CD4-positive, alpha-beta T cell (primary cell): Measurements from ENCODE around the gene OR2H2. TPM values are rescaled to one million over a fixed set of nuclear protein-coding genes. Genes with fewer than 3 reads are reported as not detected.

Source experiments
- ATAC-seq: fragments of 200-7000 bp; cut with Tn5 transposase; one replicate; pipeline ENCODE4 v1.10.0; 2022; ENCODE audit warnings: mild to moderate bottlenecking; ENCODE audit not compliant: poor library complexity
- CTCF ChIA-PET: fragments of 350-600 bp; sonication (Branson Sonifier 250); formaldehyde crosslinking; loops from one replicate; lab custom pipeline; 2021; ENCODE audit warnings: antibody characterized with exemption, inconsistent platforms; lab: Charles Lee
- POLR2A ChIA-PET: fragments of 350-600 bp; sonication (Branson Sonifier 250); formaldehyde crosslinking; loops from one replicate; lab custom pipeline; 2021; ENCODE audit warnings: antibody characterized with exemption, inconsistent platforms; lab: Charles Lee
- DNase-seq, 14 experiments: peaks; one replicate each; pipeline ENCODE4 v3.0.0-alpha.2; 2013 to 2020; ENCODE audit warnings: mixed read lengths in 2 of 14
- H3K27ac ChIP-seq, 2 donors: one replicate each; pipeline versions ENCODE4 v1.5.1 to v1.7.0; 2013; ENCODE audit warnings: low read length in 2 of 2, low read depth in 1 of 2, mild to moderate bottlenecking in 1 of 2
- H3K27me3 ChIP-seq, 2 experiments: 1 replicate in 1 of 2; 2 replicates in 1 of 2; pipeline versions ENCODE4 v1.6.1 to v1.7.0; 2013; ENCODE audit warnings: low read length in 2 of 2, control low read depth in 1 of 2, mild to moderate bottlenecking in 1 of 2, moderate library complexity in 1 of 2; ENCODE audit not compliant: insufficient read depth in 2 of 2, control insufficient read depth in 1 of 2
- H3K36me3 ChIP-seq: one replicate; pipeline ENCODE4 v1.6.1; 2013; ENCODE audit warnings: low read length, control low read depth; ENCODE audit not compliant: insufficient read depth
- H3K4me1 ChIP-seq: one replicate; pipeline ENCODE4 v1.6.1; 2013; ENCODE audit warnings: low read length, control low read depth; ENCODE audit not compliant: insufficient read depth
- H3K4me3 ChIP-seq: one replicate; pipeline ENCODE4 v1.5.1; 2013; ENCODE audit warnings: mild to moderate bottlenecking, low read length, moderate library complexity
- H3K9me3 ChIP-seq, 2 experiments: 1 replicate in 1 of 2; 2 replicates in 1 of 2; pipeline versions ENCODE4 v1.6.1 to v1.7.0; 2013; ENCODE audit warnings: low read length in 2 of 2, mild to moderate bottlenecking in 2 of 2, control low read depth in 1 of 2, moderate library complexity in 1 of 2; ENCODE audit not compliant: control insufficient read depth in 1 of 2, insufficient read depth in 1 of 2
- H3K27ac Mint-ChIP-seq: one replicate; pipeline ENCODE4 v1.8.0; 2020; ENCODE audit warnings: mixed read lengths
- H3K27me3 Mint-ChIP-seq: one replicate; pipeline ENCODE4 v1.8.0; 2021; ENCODE audit warnings: mixed read lengths
- H3K36me3 Mint-ChIP-seq: one replicate; pipeline ENCODE4 v1.8.0; 2021; ENCODE audit warnings: low read depth, mixed read lengths
- H3K4me1 Mint-ChIP-seq: one replicate; pipeline ENCODE4 v1.8.0; 2021; ENCODE audit warnings: low read depth, mixed read lengths
- H3K4me3 Mint-ChIP-seq: one replicate; pipeline ENCODE4 v1.8.0; 2020; ENCODE audit warnings: mild to moderate bottlenecking, mixed read lengths
- H3K9me3 Mint-ChIP-seq: one replicate; pipeline ENCODE4 v1.8.0; 2020; ENCODE audit warnings: mixed read lengths
- intact Hi-C, 2 experiments: fragments of 100-400 bp; cut with DNase I in 1 of 2; cut with micrococcal nuclease in 1 of 2; formaldehyde crosslinking; loops; one replicate each; pipeline versions ENCODE4 v1.15.1 to v1.9.0; 2023 to 2025; cut with DNase I, micrococcal nuclease
- total RNA-seq, 174 experiments: library from RNA in 2 of 174; stranded (reverse) in 2 of 174; gene quantifications; one replicate each; pipeline ENCODE4 v1.2.3 and lab custom pipeline; 2021 to 2026
- TF ChIP-seq, protein P1 (sequence below): fragments of 200-600 bp; IDR thresholded peaks from one replicate; pipeline ENCODE4 v1.8.0; 2022; ENCODE audit warnings: antibody characterized with exemption, mild to moderate bottlenecking

The OR2H2 gene
- total RNA-seq, 2 experiments from 2014 or later: not detected

DNA sequence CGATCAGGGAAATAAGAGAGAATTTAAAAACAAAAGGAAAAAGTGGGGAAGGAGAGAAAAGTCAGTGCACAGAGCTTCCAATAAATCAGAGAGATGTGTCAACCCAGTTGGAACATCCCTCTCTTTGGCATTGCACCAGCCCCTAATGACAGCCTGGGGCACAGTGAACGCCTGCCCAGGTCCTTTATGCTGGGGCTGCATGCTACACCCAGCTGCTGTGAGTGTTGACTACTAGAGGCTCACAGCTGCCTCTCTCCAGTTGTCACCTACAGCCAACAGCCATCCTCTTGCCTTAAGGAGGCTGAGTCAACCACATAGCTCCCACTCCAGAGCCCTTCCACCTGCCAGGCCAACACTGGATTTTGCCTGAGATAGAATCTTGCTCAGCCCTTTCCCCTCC lies 19.0 kb downstream of the OR2H2 start:
- Histone ChIP-seq H3K9me3 (no peaks in the 10 kb centered on the region), H3K36me3 (peaks cover 50% of the 10 kb centered on the region), H3K27me3 (no peaks in the 10 kb centered on the region), H3K4me3 (no peak overlapping the region), H3K4me1 (no peaks in the 10 kb centered on the region), H3K27ac (no peak overlapping the region)
- intact Hi-C loops: no loop called here
- Mint-ChIP-seq H3K9me3 (no peaks in the 10 kb centered on the region), H3K36me3 (peaks cover 61% of the 10 kb centered on the region), H3K4me1 (no peaks in the 10 kb centered on the region), H3K27me3 (no peaks in the 10 kb centered on the region), H3K4me3 (no peak overlapping the region), H3K27ac (no peak overlapping the region)
- no peak for ATAC-seq
- TF ChIP-seq, protein P1, sequence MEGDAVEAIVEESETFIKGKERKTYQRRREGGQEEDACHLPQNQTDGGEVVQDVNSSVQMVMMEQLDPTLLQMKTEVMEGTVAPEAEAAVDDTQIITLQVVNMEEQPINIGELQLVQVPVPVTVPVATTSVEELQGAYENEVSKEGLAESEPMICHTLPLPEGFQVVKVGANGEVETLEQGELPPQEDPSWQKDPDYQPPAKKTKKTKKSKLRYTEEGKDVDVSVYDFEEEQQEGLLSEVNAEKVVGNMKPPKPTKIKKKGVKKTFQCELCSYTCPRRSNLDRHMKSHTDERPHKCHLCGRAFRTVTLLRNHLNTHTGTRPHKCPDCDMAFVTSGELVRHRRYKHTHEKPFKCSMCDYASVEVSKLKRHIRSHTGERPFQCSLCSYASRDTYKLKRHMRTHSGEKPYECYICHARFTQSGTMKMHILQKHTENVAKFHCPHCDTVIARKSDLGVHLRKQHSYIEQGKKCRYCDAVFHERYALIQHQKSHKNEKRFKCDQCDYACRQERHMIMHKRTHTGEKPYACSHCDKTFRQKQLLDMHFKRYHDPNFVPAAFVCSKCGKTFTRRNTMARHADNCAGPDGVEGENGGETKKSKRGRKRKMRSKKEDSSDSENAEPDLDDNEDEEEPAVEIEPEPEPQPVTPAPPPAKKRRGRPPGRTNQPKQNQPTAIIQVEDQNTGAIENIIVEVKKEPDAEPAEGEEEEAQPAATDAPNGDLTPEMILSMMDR: no peak
- ChIA-PET CTCF (no interaction called here), POLR2A (no interaction called here)
- DNase-seq: no peak

DNA sequence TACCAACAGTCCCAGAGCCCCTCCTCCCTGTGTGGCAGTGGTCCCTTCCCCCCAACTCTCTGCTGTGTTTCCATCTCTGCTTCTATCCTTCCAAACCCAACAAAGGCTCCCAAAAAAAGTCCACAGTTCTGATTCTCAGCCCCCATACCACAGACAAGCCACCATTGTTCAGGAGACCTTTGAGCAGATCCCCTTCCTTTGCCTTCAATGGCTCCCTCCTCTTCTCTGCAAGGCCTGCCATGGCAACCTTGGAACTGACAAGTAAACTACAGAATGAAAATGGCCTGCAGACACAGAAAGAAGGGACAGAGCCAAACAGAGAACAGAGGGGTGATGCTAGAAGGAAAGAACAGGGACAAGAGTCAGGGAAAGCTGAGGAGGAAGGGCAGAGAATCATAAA lies 23.2 kb downstream of the OR2H2 start:
- no peak overlapping the region for H3K27ac ChIP-seq
- intact Hi-C loops: no loop called here
- Mint-ChIP-seq H3K27ac (no peak overlapping the region), H3K27me3 (no peaks in the 10 kb centered on the region), H3K36me3 (peaks cover 91% of the 10 kb centered on the region), H3K9me3 (no peaks in the 10 kb centered on the region), H3K4me3 (no peak overlapping the region), H3K4me1 (no peaks in the 10 kb centered on the region)
- POLR2A ChIA-PET: no interaction called here
- H3K27me3 ChIP-seq: no peaks in the 10 kb centered on the region
- H3K4me1 ChIP-seq: no peaks in the 10 kb centered on the region
- CTCF ChIA-PET: no interaction called here
- ATAC-seq: no peak
- DNase-seq: no peak
- no peaks in the 10 kb centered on the region for H3K9me3 ChIP-seq
- TF ChIP-seq, protein P1: no peak
- H3K36me3 ChIP-seq: peaks cover 68% of the 10 kb centered on the region
- H3K4me3 ChIP-seq: no peak overlapping the region

- POLR2A ChIA-PET: no interaction called here
- Mint-ChIP-seq H3K9me3 (no peaks in the 10 kb centered on the region), H3K4me1 (no peaks in the 10 kb centered on the region), H3K36me3 (peaks cover 86% of the 10 kb centered on the region), H3K27ac (no peak overlapping the region), H3K4me3 (no peak overlapping the region), H3K27me3 (no peaks in the 10 kb centered on the region)
- H3K4me3 ChIP-seq: no peak overlapping the region
- peaks cover 60% of the 10 kb centered on the region for H3K36me3 ChIP-seq
- H3K4me1 ChIP-seq: no peaks in the 10 kb centered on the region
- intact Hi-C loops: no loop called here
- DNase-seq (no peak), ATAC-seq (no peak)
- no peak overlapping the region for H3K27ac ChIP-seq
- H3K9me3 ChIP-seq: no peaks in the 10 kb centered on the region
- CTCF ChIA-PET: no interaction called here
- TF ChIP-seq, protein P1: no peak
- H3K27me3 ChIP-seq: no peaks in the 10 kb centered on the region
Observed at GRCh38 chr6:29610540-29610939, 25.6 kb downstream of the OR2H2 start.
